Measurements from ENCODE around the gene GLMN.
A peak's percentile ranks its signal among the peaks of the same experiment; 100 is the strongest.

GLMN gene, protein sequence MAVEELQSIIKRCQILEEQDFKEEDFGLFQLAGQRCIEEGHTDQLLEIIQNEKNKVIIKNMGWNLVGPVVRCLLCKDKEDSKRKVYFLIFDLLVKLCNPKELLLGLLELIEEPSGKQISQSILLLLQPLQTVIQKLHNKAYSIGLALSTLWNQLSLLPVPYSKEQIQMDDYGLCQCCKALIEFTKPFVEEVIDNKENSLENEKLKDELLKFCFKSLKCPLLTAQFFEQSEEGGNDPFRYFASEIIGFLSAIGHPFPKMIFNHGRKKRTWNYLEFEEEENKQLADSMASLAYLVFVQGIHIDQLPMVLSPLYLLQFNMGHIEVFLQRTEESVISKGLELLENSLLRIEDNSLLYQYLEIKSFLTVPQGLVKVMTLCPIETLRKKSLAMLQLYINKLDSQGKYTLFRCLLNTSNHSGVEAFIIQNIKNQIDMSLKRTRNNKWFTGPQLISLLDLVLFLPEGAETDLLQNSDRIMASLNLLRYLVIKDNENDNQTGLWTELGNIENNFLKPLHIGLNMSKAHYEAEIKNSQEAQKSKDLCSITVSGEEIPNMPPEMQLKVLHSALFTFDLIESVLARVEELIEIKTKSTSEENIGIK

DNA sequence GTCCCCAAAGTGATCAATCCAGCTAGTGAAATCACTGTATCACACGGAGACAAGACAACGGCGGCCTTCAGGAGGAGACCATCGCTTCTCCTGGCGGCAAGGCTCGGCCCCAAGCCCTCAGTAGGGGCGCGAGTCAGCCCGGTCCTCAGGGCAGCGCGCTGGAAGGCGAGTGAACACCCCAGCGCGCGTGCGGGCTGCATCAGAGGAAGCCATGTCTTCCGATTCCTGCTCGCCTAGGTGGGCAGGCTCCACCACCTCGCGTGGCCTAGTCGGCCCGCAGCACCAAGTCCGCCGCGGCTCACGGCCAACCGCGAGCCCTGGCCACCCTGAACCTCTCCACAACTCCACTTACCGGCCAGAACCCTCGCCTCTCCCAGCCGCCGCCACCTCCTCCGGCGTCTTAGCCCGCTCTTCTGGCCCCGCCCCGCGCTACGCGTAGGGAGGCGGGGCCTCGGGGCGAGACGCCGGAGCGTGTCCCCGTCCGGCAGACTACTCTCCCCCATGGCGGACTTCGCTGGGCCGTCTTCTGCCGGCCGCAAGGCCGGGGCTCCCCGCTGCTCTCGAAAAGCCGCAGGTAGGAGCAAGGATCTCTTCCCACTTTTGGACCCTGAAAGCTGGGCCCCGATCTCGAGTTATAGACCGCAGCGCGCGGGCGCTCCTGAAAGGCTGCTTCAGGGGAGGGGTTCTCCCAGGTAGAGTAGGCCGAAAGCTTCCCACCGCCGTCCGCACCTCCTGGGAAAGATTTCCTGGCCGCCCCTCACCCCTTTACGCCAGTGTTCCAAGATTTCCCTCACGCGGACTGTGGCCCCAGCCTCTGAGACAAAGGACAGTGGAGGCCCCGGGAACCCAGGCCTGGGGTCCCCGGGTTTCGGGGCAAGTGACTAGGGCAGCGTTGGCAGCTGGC, at the start of gene GLMN, which contains the start of gene RPAP2:
GLMN (minus strand) TSS at position 415 of the 904 bp plus-strand sequence. CDS start 988 bp downstream, outside the sequence.
RPAP2 (plus strand) TSS at position 487 of the 904 bp plus-strand sequence; CDS start at position 502, 15 bp downstream.
- TF ChIP-seq, protein P1, sequence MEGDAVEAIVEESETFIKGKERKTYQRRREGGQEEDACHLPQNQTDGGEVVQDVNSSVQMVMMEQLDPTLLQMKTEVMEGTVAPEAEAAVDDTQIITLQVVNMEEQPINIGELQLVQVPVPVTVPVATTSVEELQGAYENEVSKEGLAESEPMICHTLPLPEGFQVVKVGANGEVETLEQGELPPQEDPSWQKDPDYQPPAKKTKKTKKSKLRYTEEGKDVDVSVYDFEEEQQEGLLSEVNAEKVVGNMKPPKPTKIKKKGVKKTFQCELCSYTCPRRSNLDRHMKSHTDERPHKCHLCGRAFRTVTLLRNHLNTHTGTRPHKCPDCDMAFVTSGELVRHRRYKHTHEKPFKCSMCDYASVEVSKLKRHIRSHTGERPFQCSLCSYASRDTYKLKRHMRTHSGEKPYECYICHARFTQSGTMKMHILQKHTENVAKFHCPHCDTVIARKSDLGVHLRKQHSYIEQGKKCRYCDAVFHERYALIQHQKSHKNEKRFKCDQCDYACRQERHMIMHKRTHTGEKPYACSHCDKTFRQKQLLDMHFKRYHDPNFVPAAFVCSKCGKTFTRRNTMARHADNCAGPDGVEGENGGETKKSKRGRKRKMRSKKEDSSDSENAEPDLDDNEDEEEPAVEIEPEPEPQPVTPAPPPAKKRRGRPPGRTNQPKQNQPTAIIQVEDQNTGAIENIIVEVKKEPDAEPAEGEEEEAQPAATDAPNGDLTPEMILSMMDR (IDR thresholded peaks at IDR 0.05) = 0 out of 2 replicates have a peak, but pooled peaks have one; percentile 33
- no peak for TF ChIP-seq ZFX (IDR thresholded peaks at IDR 0.05; ENCODE audit: borderline replicate concordance)
- H3K27ac ChIP-seq = peak within 1 kb of the TSS; percentile 79

DNA sequence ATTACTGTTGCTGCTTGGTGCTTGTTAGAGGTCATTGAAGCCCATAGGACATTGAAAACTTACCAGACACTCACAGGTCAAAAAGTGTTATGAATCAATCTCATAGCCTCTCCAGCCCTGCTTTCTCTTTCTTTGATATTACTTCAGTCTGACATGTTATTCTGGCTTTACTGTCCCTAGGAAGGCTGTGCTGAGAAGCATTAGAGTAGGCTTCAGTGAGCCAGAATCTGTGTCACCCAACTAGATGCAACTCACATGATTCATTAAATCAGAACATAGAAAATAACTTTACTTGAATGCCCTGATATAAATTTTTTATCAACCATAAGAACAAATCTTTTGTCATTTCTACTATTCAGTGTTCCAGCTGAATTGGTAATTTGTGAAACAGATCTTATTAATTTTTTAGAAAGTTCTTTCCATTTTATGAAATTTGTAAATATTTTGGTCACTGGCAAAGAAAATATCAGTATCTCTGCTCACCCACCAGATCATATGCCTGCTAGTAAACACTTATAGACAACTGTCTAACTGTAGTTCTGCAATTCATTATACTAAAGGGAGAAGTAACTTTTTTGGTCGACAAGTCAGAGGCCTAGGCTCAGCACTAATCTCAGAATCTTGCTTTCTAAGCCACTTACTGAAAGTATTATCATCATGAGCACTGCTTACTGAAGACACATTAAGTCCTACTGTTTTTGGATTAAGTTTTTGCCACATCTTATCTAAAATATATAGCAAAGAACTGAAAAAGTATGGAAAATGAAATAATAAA, 48.3 kb upstream of the GLMN start:
- TF ChIP-seq, protein P1 (IDR thresholded peaks at IDR 0.05) = no peak
- no peak for TF ChIP-seq ZFX (IDR thresholded peaks at IDR 0.05; ENCODE audit: borderline replicate concordance)
- H3K27ac ChIP-seq = no peak overlapping the region

DNA sequence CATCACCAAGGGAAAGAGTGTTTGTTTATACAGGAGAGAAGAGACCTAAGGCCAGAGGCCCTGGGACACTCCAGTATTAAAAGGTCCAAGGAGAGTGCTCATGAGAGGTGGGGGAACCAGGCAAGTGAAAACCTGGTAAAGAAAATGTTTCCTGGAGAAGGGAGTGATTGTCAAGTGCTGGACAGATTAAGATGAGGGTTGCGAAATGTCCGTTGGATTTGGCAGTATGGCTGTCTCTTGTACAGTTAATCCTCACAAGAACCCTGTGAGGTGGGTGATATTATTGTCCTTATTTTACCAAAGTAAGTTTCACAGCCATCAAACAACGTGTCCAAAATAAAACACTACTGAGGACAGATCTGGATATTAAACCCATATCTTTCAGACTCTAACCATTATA, 44.3 kb upstream of the GLMN start:
- TF ChIP-seq ZFX (IDR thresholded peaks at IDR 0.05; ENCODE audit: borderline replicate concordance) = no peak
- TF ChIP-seq, protein P1 (IDR thresholded peaks at IDR 0.05) = no peak
- no peak overlapping the region for H3K27ac ChIP-seq

DNA sequence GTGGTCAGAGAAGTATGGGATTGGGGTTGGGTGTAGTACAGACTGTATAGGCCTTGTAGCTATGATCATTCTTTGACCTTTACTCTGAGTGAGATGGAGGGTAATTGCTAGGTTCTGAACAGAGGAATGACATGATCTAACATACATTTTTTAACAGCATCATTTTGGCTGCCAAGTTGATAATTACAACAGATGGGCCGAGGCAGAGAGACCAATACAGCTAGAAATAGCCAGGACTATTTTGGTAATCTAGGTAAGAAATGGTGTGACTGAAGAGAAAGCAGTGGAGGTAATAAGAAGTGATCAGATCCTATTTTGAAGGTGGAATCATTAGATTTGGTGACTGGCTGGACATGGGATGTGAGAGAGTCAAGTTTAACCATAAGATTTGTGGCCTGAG, 43.6 kb upstream of the GLMN start:
- no peak overlapping the region for H3K27ac ChIP-seq
- TF ChIP-seq, protein P1 (IDR thresholded peaks at IDR 0.05) = no peak

DNA sequence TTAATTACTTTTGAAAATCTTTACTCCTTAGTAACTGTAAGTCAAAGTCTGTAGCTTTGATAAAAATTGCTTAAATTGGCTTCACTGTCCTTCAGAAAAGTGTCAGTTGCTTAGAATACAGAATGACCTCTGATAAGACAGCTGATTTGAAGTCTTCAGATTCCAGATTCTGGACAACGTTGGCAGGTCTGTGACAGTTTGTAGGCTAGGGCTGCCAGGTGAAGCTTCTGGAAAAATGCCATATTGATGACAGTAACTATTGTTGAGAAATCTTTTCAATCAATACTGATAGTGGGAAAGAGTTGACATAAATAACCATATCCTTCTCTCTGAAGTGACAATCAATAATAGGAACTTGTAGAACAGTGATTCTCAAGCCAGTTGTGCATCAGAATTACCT, 41.4 kb upstream of the GLMN start:
- TF ChIP-seq, protein P1 (IDR thresholded peaks at IDR 0.05) = no peak
- TF ChIP-seq ZFX (IDR thresholded peaks at IDR 0.05; ENCODE audit: borderline replicate concordance) = no peak
- H3K27ac ChIP-seq = no peak overlapping the region

DNA sequence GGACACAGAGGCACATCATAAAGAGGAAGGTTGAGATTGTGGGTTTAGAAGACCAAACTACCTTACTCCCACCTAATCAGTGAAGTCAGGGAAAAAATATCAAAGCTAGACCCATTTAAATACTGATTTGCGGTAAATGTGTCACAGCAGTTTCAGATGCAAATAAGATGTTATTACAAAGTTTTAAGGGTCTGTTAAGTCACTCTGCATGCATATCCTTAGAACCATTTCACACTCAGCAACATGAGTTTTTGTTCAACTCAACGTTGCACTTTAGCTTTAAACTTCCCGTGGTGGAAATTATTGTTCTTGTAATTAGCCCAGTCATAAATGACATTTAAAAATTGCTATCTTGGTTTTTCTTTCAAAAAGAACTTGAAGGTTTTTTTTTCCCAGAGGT, 34.9 kb upstream of the GLMN start:
- no peak for TF ChIP-seq ZFX (IDR thresholded peaks at IDR 0.05; ENCODE audit: borderline replicate concordance)
- TF ChIP-seq, protein P1 (IDR thresholded peaks at IDR 0.05) = no peak
- H3K27ac ChIP-seq = no peak overlapping the region
